OCI-LY3 (cell line): Measurements from ENCODE around the gene RNF217.

Experiments used
- CTCF ChIP-seq: fragments of 200-600, 300-600 bp; sonication (generic); IDR thresholded peaks from 2 replicates; pipeline ENCODE4 v1.5.1; 2014; ENCODE audit warnings: antibody characterized with exemption, low read length, low read depth
- EZH2phosphoT487 ChIP-seq: fragments of 200-600 bp; shearing (Covaris generic); IDR thresholded peaks from 2 replicates; pipeline ENCODE4 v1.6.1; 2018; ENCODE audit warnings: antibody characterized with exemption, mixed run types, low read depth

- TF ChIP-seq CTCF = no peak
- TF ChIP-seq EZH2phosphoT487 = no peak
These were observed 817 bp upstream of the RNF217 start for GRCh38 chr6:124961464-124961776.
